Skeletal muscle satellite cell (primary cell): ENCODE data around the gene TRAPPC14.

Experiments
- H3K27me3 ChIP-seq: 2 replicates; pipeline ENCODE4 v1.7.0; 2013; ENCODE audit warnings: low read length; ENCODE audit not compliant: control insufficient read depth, insufficient read depth
- H3K36me3 ChIP-seq: 2 replicates; pipeline ENCODE4 v1.7.0; 2013; ENCODE audit warnings: mild to moderate bottlenecking, control low read depth, low read length; ENCODE audit not compliant: insufficient read depth
- H3K4me1 ChIP-seq: 2 replicates; pipeline ENCODE4 v1.7.0; 2013; ENCODE audit warnings: low read length; ENCODE audit not compliant: control insufficient read depth, insufficient read depth
- H3K4me2 ChIP-seq: 2 replicates; pipeline ENCODE4 v1.7.0; 2013; ENCODE audit warnings: mild to moderate bottlenecking, low read length
- H3K4me3 ChIP-seq: 2 replicates; pipeline ENCODE4 v1.7.0; 2013; ENCODE audit warnings: low read length
- H3K9ac ChIP-seq: 2 replicates; pipeline ENCODE4 v1.7.0; 2013; ENCODE audit warnings: mild to moderate bottlenecking, low read depth, low read length, moderate library complexity
- H3K9me3 ChIP-seq: replicated peaks from 2 replicates; pipeline ENCODE4 v1.7.0; 2013; ENCODE audit warnings: mild to moderate bottlenecking, control low read depth, low read length

The TRAPPC14 gene

GRCh38 chr7:100157334-100158228 is 942 bp downstream of the TRAPPC14 start:
- Histone ChIP-seq H3K4me3 (peak overlapping the region; percentile 99), H3K9me3 (no peaks in the 10 kb centered on the region), H3K36me3 (peaks cover 40% of the 10 kb centered on the region), H3K4me2 (peak overlapping the region; percentile 92), H3K4me1 (peaks cover 17% of the 10 kb centered on the region), H3K27me3 (no peaks in the 10 kb centered on the region), H3K9ac (peak overlapping the region; percentile 95)

DNA sequence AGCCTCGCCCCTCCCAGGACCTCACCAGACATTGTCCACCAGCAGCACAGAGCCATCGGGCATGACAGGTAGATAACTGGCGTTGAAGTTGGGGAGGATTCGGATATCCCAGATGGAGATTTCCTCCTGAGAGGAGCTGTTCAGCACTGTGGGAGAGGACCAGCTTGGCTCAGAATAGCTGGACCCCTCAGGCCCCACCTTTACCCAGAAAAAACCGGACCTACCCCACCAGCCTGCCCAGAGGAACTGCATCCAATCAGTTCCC is 1.5 kb downstream of the TRAPPC14 start:
- no peaks in the 10 kb centered on the region for H3K27me3 ChIP-seq

DNA sequence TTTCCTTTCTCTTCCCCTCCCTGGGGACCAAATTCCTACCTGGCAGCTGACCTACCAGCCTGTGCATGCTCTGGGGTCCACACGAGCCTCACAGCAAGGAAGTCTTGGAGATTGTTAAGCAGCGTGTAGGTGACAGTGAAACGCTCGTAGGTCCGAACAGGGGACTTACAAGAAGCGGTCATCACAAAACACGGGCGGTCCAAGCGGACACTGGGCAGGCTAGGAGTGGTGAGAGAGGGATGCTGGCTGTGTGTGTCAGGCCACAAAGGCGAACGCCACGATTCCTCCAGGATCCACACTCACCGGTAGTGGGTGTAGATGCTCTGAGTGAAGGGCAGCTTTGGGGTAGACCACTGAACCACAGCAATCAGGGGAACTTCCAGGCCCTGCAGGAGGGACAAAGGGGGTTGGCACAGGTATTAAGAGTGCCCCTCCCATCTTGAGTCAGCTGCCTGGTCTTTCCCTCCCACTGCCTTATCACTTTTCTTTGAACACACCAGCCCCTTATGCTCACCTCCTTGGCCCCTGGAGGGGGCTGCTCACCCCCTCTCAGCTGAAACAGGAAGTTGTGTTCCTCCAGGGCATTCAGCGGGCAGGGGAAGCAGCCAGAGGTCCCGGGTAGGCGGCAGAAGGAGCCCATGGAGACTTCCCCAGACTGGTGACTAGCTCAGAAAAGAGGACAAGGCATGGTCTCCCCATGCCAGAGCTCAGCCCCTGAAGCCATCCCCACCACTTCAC is 2.0 kb downstream of the TRAPPC14 start:
- peaks cover 17% of the 10 kb centered on the region for H3K4me1 ChIP-seq
- no peak overlapping the region for H3K9ac ChIP-seq
- peak overlapping the region; percentile 92 for H3K4me2 ChIP-seq
- no peaks in the 10 kb centered on the region for H3K27me3 ChIP-seq
- peaks cover 40% of the 10 kb centered on the region for H3K36me3 ChIP-seq
- no peaks in the 10 kb centered on the region for H3K9me3 ChIP-seq
- no peak overlapping the region for H3K4me3 ChIP-seq

More for the DNA sequence above, 1.5 kb downstream of the TRAPPC14 start:
- H3K9ac ChIP-seq, result peak overlapping the region; percentile 95
- peak overlapping the region; percentile 92 for H3K4me2 ChIP-seq
- H3K36me3 ChIP-seq, result peaks cover 40% of the 10 kb centered on the region
- H3K4me3 ChIP-seq, result peak overlapping the region; percentile 99
- H3K4me1 ChIP-seq, result peaks cover 17% of the 10 kb centered on the region
- no peaks in the 10 kb centered on the region for H3K9me3 ChIP-seq

DNA sequence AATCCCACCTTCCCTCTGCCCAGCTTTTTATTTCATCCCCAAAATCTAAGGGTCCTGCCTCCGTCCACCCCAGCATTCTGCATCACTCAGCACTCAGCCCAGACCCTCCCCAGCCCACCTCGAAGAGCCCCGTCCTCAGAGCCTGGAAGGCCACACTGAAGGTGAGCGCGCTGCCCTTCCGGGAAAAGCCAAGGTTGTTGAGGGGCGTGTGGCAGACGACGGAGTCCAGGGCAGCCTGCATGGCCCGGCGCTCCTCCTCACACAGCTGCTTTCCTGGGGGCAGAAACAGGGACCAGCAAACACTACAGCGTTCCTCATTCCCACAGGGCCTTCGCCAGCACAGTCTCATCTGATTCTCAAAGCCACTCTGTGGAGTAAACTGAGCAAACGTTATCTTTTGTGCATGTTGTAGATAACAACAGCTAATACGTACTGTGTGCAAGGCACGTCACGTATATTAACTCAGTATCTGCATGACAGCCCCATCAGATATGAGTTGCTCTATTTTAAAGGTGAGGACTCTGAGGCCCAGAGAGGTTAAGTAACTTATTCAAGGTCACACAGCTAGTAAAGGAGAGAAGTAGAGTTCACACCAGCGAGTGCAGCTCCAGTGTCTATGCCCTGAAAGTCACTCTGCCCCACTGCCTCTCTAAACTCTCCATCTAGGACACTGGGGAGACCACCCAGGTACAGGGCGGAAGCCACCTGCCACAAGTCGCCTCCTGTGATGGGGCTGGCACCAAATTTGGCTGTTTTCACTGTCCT is 2.8 kb downstream of the TRAPPC14 start:
- no peak overlapping the region for H3K4me3 ChIP-seq
- no peak overlapping the region for H3K9ac ChIP-seq
- no peaks in the 10 kb centered on the region for H3K9me3 ChIP-seq
- peaks cover 40% of the 10 kb centered on the region for H3K36me3 ChIP-seq
- peaks cover 17% of the 10 kb centered on the region for H3K4me1 ChIP-seq
- H3K27me3 ChIP-seq, result no peaks in the 10 kb centered on the region
- H3K4me2 ChIP-seq, result no peak overlapping the region

DNA sequence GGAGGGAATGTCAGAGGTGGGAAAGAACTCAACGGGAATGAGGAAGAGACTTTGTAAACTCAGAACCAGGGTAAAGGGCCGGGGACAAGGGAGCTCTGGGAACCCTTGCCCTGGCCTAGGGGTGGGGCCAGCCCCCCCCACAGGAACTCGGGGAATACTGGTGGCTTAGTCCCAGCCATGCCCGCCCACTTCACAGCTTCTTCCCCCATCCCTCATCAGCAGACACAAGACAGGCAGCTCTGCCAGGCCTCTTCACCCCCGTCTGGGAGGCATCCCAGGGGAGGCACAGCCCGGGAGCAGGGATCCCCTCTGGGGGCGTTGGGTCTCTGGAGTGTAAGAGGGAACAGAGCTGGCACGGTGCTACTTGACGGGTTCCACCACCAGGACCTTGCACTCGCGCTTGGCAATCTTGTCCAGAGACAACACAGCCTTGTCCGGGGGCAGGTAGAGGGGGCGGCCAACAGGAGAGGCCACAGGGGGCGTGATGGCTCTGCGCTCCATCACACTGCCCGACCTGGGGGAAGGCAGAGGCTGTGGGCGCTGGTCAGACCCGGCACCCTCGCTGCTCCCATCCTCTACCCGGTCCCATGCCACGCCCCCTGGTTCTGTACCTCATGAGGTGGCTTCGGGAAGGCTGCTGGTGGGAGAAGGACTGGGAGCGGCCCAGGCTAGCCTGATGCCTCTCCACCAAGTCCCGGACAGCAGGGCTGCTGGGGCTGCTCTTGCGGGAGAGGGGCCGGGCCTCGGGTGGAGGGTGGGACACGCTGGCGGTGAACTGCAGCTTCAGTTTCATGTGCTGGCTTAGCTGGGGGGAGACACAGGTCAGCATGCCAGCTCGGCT is 3.7 kb downstream of the TRAPPC14 start:
- no peaks in the 10 kb centered on the region for H3K9me3 ChIP-seq
- peaks cover 40% of the 10 kb centered on the region for H3K36me3 ChIP-seq
- H3K4me1 ChIP-seq, result peaks cover 22% of the 10 kb centered on the region
- H3K4me3 ChIP-seq, result no peak overlapping the region
- H3K4me2 ChIP-seq, result no peak overlapping the region
- H3K9ac ChIP-seq, result no peak overlapping the region
- H3K27me3 ChIP-seq, result no peaks in the 10 kb centered on the region

GRCh38 chr7:100153708-100154535 is 4.6 kb downstream of the TRAPPC14 start:
- no peak overlapping the region for H3K4me2 ChIP-seq
- H3K27me3 ChIP-seq, result no peaks in the 10 kb centered on the region
- H3K9ac ChIP-seq, result no peak overlapping the region
- H3K4me3 ChIP-seq, result no peak overlapping the region
- peaks cover 40% of the 10 kb centered on the region for H3K36me3 ChIP-seq
- H3K9me3 ChIP-seq, result no peaks in the 10 kb centered on the region
- peaks cover 19% of the 10 kb centered on the region for H3K4me1 ChIP-seq

DNA sequence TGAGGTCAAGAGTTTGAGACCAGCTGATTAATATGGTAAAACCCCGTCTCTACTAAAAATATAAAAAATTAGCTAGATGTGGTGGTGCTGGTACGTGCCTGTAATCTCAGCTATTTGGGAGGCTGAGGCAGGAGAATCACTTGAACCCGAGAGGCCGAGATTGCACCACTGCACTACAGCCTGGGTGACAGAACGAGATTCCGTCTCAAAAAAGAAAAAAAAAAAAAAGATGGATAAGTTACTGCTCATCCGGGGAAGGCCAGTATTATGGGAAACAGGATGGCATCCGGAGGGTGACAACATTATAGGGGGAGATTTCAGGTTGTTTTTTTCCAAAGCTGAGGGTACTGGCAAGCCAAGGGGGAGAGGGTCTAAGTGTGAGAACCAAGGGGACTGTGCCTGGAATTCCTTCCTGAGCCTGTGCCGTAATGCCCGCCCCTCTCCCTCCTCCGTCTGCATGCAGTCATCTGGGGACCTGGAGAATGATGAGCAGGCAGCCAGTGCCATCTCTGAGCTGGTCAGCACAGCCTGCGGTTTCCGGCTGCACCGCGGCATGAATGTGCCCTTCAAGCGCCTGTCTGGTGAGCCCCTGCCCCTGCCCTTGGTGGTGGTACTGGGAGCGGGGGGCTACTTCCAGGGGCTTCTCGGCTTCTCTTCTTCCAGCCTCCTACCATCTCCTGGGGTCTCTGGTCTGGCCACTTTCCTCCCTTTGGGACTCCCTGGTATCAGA is 5.4 kb downstream of the TRAPPC14 start:
- H3K36me3 ChIP-seq, result peaks cover 40% of the 10 kb centered on the region
- H3K4me3 ChIP-seq, result no peak overlapping the region
- no peak overlapping the region for H3K9ac ChIP-seq
- no peaks in the 10 kb centered on the region for H3K9me3 ChIP-seq
- no peaks in the 10 kb centered on the region for H3K27me3 ChIP-seq
- peaks cover 18% of the 10 kb centered on the region for H3K4me1 ChIP-seq
- H3K4me2 ChIP-seq, result no peak overlapping the region

- no peaks in the 10 kb centered on the region for H3K27me3 ChIP-seq
- H3K9me3 ChIP-seq, result no peaks in the 10 kb centered on the region
- no peak overlapping the region for H3K4me3 ChIP-seq
- no peak overlapping the region for H3K9ac ChIP-seq
- peaks cover 40% of the 10 kb centered on the region for H3K36me3 ChIP-seq
- H3K4me2 ChIP-seq, result no peak overlapping the region
- H3K4me1 ChIP-seq, result peaks cover 13% of the 10 kb centered on the region
These were observed 6.1 kb downstream of the TRAPPC14 start for GRCh38 chr7:100152404-100152803.

- Histone ChIP-seq H3K27me3 (no peaks in the 10 kb centered on the region), H3K4me1 (peaks cover 7% of the 10 kb centered on the region), H3K36me3 (peaks cover 7% of the 10 kb centered on the region), H3K9ac (peak within 1 kb of the TSS; percentile 96), H3K9me3 (no peaks in the 10 kb centered on the region), H3K4me2 (peak within 1 kb of the TSS; percentile 99), H3K4me3 (peak within 1 kb of the TSS; percentile 94)
These were observed 9.8 kb downstream of the TRAPPC14 start, which contains the start of gene LAMTOR4 for GRCh38 chr7:100148559-100149328. Gene LAMTOR4 (plus strand): TSS chr7:100148918. CDS start chr7:100148973, 55 bp downstream.
